ENCODE measurements around the gene RGS9. TPM values are rescaled to one million over a fixed set of nuclear protein-coding genes. Genes with fewer than 3 reads are reported as not detected.
A peak's percentile ranks its signal among the peaks of the same experiment; 100 is the strongest.
"Not testable (repeated sequence)": the region's sequence is repeated elsewhere in the genome, so short reads cannot be mapped to it uniquely, and the experiment has no call there.

RGS9 gene
- total and polyA plus RNA-seq, 8 donors = 1.2 to 13.9 (median 3.4) TPM

GRCh38 chr17:65109990-65110680 is 27.0 kb upstream of the RGS9 start:
- Histone ChIP-seq H3K27ac (no peak overlapping the region), H3K36me3 (no peaks in the 10 kb centered on the region), H3K27me3 (no peaks in the 10 kb centered on the region), H3K9me3 (no peaks in the 10 kb centered on the region), H3K4me1 (peaks cover 0 to 8% (median 0%) of the 10 kb centered on the region in 3 donors), H3K4me3 (no peak overlapping the region)
- no peak for TF ChIP-seq CTCF (IDR thresholded peaks at IDR 0.05)
- 80 to 91% methylated on average over 2 of the region's 2 CpGs for WGBS, 2 donors
- ATAC-seq = no peak
- intact Hi-C loops (cut with DNase I) = no loop called here
- no peak for DNase-seq
- no peak for FAIRE-seq

GRCh38 chr17:65115839-65116238 is 21.3 kb upstream of the RGS9 start:
- TF ChIP-seq CTCF (IDR thresholded peaks at IDR 0.05) = no peak
- H3K36me3 ChIP-seq = no peaks in the 10 kb centered on the region
- H3K27me3 ChIP-seq = no peaks in the 10 kb centered on the region
- WGBS, 2 donors = 41 to 62% methylated on average over 3 of the region's 3 CpGs
- FAIRE-seq = no peak
- no peaks in the 10 kb centered on the region for H3K9me3 ChIP-seq
- no peak for ATAC-seq
- H3K4me3 ChIP-seq = no peak overlapping the region
- intact Hi-C loops (cut with DNase I) = no loop called here
- DNase-seq = no peak
- no peak overlapping the region for H3K27ac ChIP-seq
- H3K4me1 ChIP-seq = no peaks in the 10 kb centered on the region

GRCh38 chr17:65116515-65116914 is 20.7 kb upstream of the RGS9 start:
- H3K27me3 ChIP-seq; DNase-seq; H3K36me3 ChIP-seq; ATAC-seq; H3K4me3 ChIP-seq; H3K27ac ChIP-seq; FAIRE-seq; intact Hi-C loops (cut with DNase I); H3K4me1 ChIP-seq; H3K9me3 ChIP-seq: not testable (repeated sequence)
- WGBS, 2 donors = 55 to 59% methylated on average over 5 of the region's 5 CpGs

- ATAC-seq = peak; percentile 54 to 90 (median 83)
- TF ChIP-seq CTCF (IDR thresholded peaks at IDR 0.05) = no peak
These were observed 19.7 kb upstream of the RGS9 start for GRCh38 chr17:65117384-65118035.

GRCh38 chr17:65121368-65121767 is 15.8 kb upstream of the RGS9 start:
- H3K27ac ChIP-seq = no peak overlapping the region
- ATAC-seq (no peak), FAIRE-seq (no peak), DNase-seq (no peak)
- TF ChIP-seq CTCF (IDR thresholded peaks at IDR 0.05) = no peak
- no peak overlapping the region for H3K4me3 ChIP-seq
- H3K27me3 ChIP-seq = no peaks in the 10 kb centered on the region
- peaks cover 0 to 2% (median 0%) of the 10 kb centered on the region in 3 donors for H3K4me1 ChIP-seq
- H3K9me3 ChIP-seq = no peaks in the 10 kb centered on the region
- 51 to 52% methylated on average over 6 of the region's 6 CpGs for WGBS, 2 donors
- intact Hi-C loops (cut with DNase I) = no loop called here
- H3K36me3 ChIP-seq = no peaks in the 10 kb centered on the region

More at GRCh38 chr17:65117384-65118035, 19.7 kb upstream of the RGS9 start:
- WGBS, 2 donors = 55% methylated on average over 4 of the region's 4 CpGs
- Histone ChIP-seq H3K27me3 (no peaks in the 10 kb centered on the region), H3K9me3 (no peaks in the 10 kb centered on the region), H3K27ac (no peak overlapping the region), H3K4me1 (peaks cover 0 to 2% (median 0%) of the 10 kb centered on the region in 3 donors), H3K4me3 (no peak overlapping the region), H3K36me3 (no peaks in the 10 kb centered on the region)
- FAIRE-seq = no peak
- DNase-seq = no peak
- intact Hi-C loops (cut with DNase I) = no loop called here

All from pancreas (tissue), 10 donors.